SJCRH30 (cell line): ENCODE data around the gene MPPE1. TPM values are rescaled to one million over a fixed set of nuclear protein-coding genes. Genes with fewer than 3 reads are reported as not detected.
A peak's percentile ranks its signal among the peaks of the same experiment; 100 is the strongest.
"Not testable (repeated sequence)": the region's sequence is repeated elsewhere in the genome, so short reads cannot be mapped to it uniquely, and the experiment has no call there.

ENCODE experiments used
- DNase-seq, 2 experiments: peaks; one replicate each; pipeline ENCODE4 v3.0.0-alpha.2; 2015 to 2020
- H3K27ac ChIP-seq: fragments of 250-450 bp; sonication (Bioruptor Pico); 2 replicates; pipeline ENCODE4 v1.5.1; 2020; ENCODE audit warnings: mild to moderate bottlenecking, moderate library complexity
- H3K27me3 ChIP-seq: fragments of 250-450 bp; sonication (Bioruptor Pico); 2 replicates; pipeline ENCODE4 v1.5.1; 2020; ENCODE audit warnings: mild to moderate bottlenecking, moderate library complexity
- H3K36me3 ChIP-seq: fragments of 250-450 bp; sonication (Bioruptor Pico); 2 replicates; pipeline ENCODE4 v1.5.1; 2020; ENCODE audit warnings: mild to moderate bottlenecking, moderate library complexity
- H3K4me1 ChIP-seq: fragments of 250-450 bp; sonication (Bioruptor Pico); 2 replicates; pipeline ENCODE4 v1.5.1; 2020; ENCODE audit warnings: mild to moderate bottlenecking, moderate library complexity
- H3K4me3 ChIP-seq: fragments of 250-450 bp; sonication (Bioruptor Pico); 2 replicates; pipeline ENCODE4 v1.5.1; 2020; ENCODE audit warnings: mild to moderate bottlenecking, moderate library complexity
- H3K9me3 ChIP-seq: fragments of 250-450 bp; sonication (Bioruptor Pico); replicated peaks from 2 replicates; pipeline ENCODE4 v1.5.1; 2020; ENCODE audit warnings: mild to moderate bottlenecking, moderate library complexity
- total RNA-seq: library from RNA; depleted of rRNA; stranded (reverse); fragments of >200 nt; shearing (Covaris generic); gene quantifications from 2 replicates; pipeline ENCODE4 v1.2.3, GENCODE V29; 2014

Gene MPPE1
- total RNA-seq, 1 experiment from 2014 or later, result 14.7 TPM

- no peak overlapping the region for H3K4me3 ChIP-seq
- H3K4me1 ChIP-seq, result peaks cover 21% of the 10 kb centered on the region
- no peaks in the 10 kb centered on the region for H3K27me3 ChIP-seq
- H3K27ac ChIP-seq, result peak overlapping the region; percentile 46
- no peak for DNase-seq
- no peaks in the 10 kb centered on the region for H3K36me3 ChIP-seq
- no peaks in the 10 kb centered on the region for H3K9me3 ChIP-seq
Measured at GRCh38 chr18:11860594-11861450, 47.3 kb downstream of the MPPE1 start.

- peak; percentile 37 to 56 for DNase-seq
- Histone ChIP-seq H3K36me3 (no peaks in the 10 kb centered on the region), H3K4me1 (peaks cover 21% of the 10 kb centered on the region), H3K9me3 (no peaks in the 10 kb centered on the region), H3K4me3 (no peak overlapping the region), H3K27ac (peak overlapping the region; percentile 46), H3K27me3 (no peaks in the 10 kb centered on the region)
Measured at GRCh38 chr18:11859903-11860407, 48.2 kb downstream of the MPPE1 start.

GRCh38 chr18:11859282-11859830 is 48.8 kb downstream of the MPPE1 start:
- H3K27me3 ChIP-seq, result no peaks in the 10 kb centered on the region
- no peak overlapping the region for H3K4me3 ChIP-seq
- no peaks in the 10 kb centered on the region for H3K9me3 ChIP-seq
- H3K27ac ChIP-seq, result peak overlapping the region; percentile 46
- H3K36me3 ChIP-seq, result no peaks in the 10 kb centered on the region
- no peak for DNase-seq
- peaks cover 21% of the 10 kb centered on the region for H3K4me1 ChIP-seq

- DNase-seq, result peak; percentile 65 to 78
- peaks cover 27% of the 10 kb centered on the region for H3K4me1 ChIP-seq
- H3K27ac ChIP-seq, result peak overlapping the region; percentile 78
- H3K4me3 ChIP-seq, result peak overlapping the region; percentile 49
- no peaks in the 10 kb centered on the region for H3K36me3 ChIP-seq
- H3K27me3 ChIP-seq, result no peaks in the 10 kb centered on the region
- H3K9me3 ChIP-seq, result no peaks in the 10 kb centered on the region
Measured at GRCh38 chr18:11857177-11857887, 50.8 kb downstream of the MPPE1 start.

- not testable (repeated sequence) for H3K9me3 ChIP-seq, H3K27ac ChIP-seq, H3K27me3 ChIP-seq, H3K4me3 ChIP-seq, DNase-seq, H3K36me3 ChIP-seq
- peaks cover 17% of the 10 kb centered on the region for H3K4me1 ChIP-seq
Measured at GRCh38 chr18:11854554-11854953, 53.6 kb downstream of the MPPE1 start.

- peaks cover 9% of the 10 kb centered on the region for H3K4me1 ChIP-seq
- no peaks in the 10 kb centered on the region for H3K9me3 ChIP-seq
- DNase-seq, result peak in 1 of 2 experiments; percentile 26
- H3K27ac ChIP-seq, result peak overlapping the region; percentile 77
- H3K36me3 ChIP-seq, result no peaks in the 10 kb centered on the region
- peak overlapping the region; percentile 70 for H3K4me3 ChIP-seq
- no peaks in the 10 kb centered on the region for H3K27me3 ChIP-seq
Measured at GRCh38 chr18:11851806-11852337, 56.2 kb downstream of the MPPE1 start.

- no peaks in the 10 kb centered on the region for H3K9me3 ChIP-seq
- H3K27ac ChIP-seq, result peak within 1 kb of the TSS; percentile 77
- peak; percentile 92 for DNase-seq
- H3K27me3 ChIP-seq, result no peaks in the 10 kb centered on the region
- peak within 1 kb of the TSS; percentile 70 for H3K4me3 ChIP-seq
- no peaks in the 10 kb centered on the region for H3K36me3 ChIP-seq
- peaks cover 9% of the 10 kb centered on the region for H3K4me1 ChIP-seq
Measured at GRCh38 chr18:11851146-11851805, 56.8 kb downstream of the MPPE1 start, which contains the start of gene CHMP1B. CHMP1B (plus strand) TSS chr18:11851413; CDS start chr18:11851512, 99 bp downstream.

DNA sequence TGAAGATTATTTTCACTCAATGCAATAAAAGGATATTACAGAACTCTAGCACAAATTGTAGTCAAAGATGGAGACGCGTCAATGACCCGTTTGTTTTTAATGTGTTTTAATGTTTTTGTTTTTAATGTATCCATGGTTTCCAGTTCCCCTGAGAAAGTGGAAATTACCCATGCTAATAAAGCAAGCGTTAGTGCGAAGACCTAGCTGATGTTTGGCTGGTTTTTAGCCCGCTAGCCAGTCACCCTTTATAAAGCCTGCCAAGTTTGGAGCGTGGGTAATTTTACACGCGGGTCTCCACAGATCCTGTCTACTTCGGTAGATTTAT is 57.3 kb downstream of the MPPE1 start:
- H3K4me3 ChIP-seq, result peak overlapping the region; percentile 70
- H3K9me3 ChIP-seq, result no peaks in the 10 kb centered on the region
- peak overlapping the region; percentile 77 for H3K27ac ChIP-seq
- peaks cover 9% of the 10 kb centered on the region for H3K4me1 ChIP-seq
- no peaks in the 10 kb centered on the region for H3K36me3 ChIP-seq
- no peak for DNase-seq
- no peaks in the 10 kb centered on the region for H3K27me3 ChIP-seq

GRCh38 chr18:11849841-11850634 is 58.1 kb downstream of the MPPE1 start:
- Histone ChIP-seq H3K36me3 (no peaks in the 10 kb centered on the region), H3K4me1 (peaks cover 9% of the 10 kb centered on the region), H3K4me3 (peak overlapping the region; percentile 70), H3K27ac (peak overlapping the region; percentile 77), H3K27me3 (no peaks in the 10 kb centered on the region), H3K9me3 (no peaks in the 10 kb centered on the region)
- peak; percentile 75 to 83 for DNase-seq

- Histone ChIP-seq H3K4me3 (peak overlapping the region; percentile 70), H3K9me3 (no peaks in the 10 kb centered on the region), H3K36me3 (no peaks in the 10 kb centered on the region)
Measured at GRCh38 chr18:11849279-11849678, 58.8 kb downstream of the MPPE1 start.

GRCh38 chr18:11847811-11848210 is 60.3 kb downstream of the MPPE1 start:
- H3K27ac ChIP-seq, result no peak overlapping the region
- peaks cover 7% of the 10 kb centered on the region for H3K4me1 ChIP-seq
- no peak overlapping the region for H3K4me3 ChIP-seq
- no peaks in the 10 kb centered on the region for H3K9me3 ChIP-seq
- H3K27me3 ChIP-seq, result no peaks in the 10 kb centered on the region
- no peak for DNase-seq
- no peaks in the 10 kb centered on the region for H3K36me3 ChIP-seq

More at GRCh38 chr18:11849279-11849678, 58.8 kb downstream of the MPPE1 start:
- Histone ChIP-seq H3K4me1 (peaks cover 9% of the 10 kb centered on the region), H3K27ac (peak overlapping the region; percentile 77), H3K27me3 (no peaks in the 10 kb centered on the region)
- no peak for DNase-seq

- Histone ChIP-seq H3K36me3 (no peaks in the 10 kb centered on the region), H3K9me3 (no peaks in the 10 kb centered on the region), H3K27me3 (no peaks in the 10 kb centered on the region), H3K4me1 (peaks cover 9% of the 10 kb centered on the region), H3K27ac (no peak overlapping the region), H3K4me3 (no peak overlapping the region)
- no peak for DNase-seq
Measured at GRCh38 chr18:11845654-11846053, 62.5 kb downstream of the MPPE1 start.

DNA sequence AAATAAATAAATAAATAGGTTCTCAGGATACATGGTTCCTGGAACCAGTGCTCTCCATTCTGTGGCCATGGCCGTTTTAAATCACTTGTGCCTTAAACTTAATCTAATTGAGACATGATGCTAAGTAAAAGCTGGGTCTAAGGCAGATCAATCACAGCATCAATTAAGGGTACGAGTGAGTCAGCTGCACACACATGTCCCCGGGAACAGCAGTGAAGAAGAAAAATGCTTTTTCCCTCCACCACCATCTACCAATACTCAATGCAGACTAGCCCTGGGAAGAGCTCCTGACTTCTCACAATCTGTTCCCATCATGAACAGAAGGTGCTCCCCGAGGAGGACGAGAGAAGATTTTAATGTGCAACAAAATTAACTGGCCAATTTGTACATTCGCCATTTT is 63.7 kb downstream of the MPPE1 start:
- H3K4me1 ChIP-seq, result peaks cover 9% of the 10 kb centered on the region
- H3K9me3 ChIP-seq, result no peaks in the 10 kb centered on the region
- no peaks in the 10 kb centered on the region for H3K36me3 ChIP-seq
- no peak overlapping the region for H3K27ac ChIP-seq
- H3K27me3 ChIP-seq, result no peaks in the 10 kb centered on the region
- DNase-seq, result no peak
- H3K4me3 ChIP-seq, result no peak overlapping the region

DNA sequence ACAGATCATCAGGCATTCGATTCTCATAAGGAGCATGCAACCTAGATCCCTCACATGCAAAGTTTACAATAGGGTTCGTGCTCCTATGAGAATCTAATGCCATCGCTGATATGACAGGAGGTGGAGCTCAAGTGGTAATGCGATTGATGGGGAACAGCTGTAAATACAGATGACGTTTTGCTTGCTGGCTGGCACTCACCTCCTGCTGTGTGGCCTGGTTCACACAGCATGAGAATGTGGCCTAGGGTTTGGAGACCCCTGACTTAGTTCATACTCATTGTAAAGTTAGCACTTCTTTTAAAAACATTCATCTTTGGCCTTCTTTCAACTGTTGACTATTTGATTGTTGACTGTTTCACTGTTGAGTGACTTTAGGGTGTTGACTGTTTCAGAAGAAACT is 65.6 kb downstream of the MPPE1 start:
- no peaks in the 10 kb centered on the region for H3K27me3 ChIP-seq
- no peaks in the 10 kb centered on the region for H3K36me3 ChIP-seq
- peak; percentile 81 to 92 for DNase-seq
- peaks cover 5% of the 10 kb centered on the region for H3K4me1 ChIP-seq
- H3K4me3 ChIP-seq, result no peak overlapping the region
- no peaks in the 10 kb centered on the region for H3K9me3 ChIP-seq
- peak overlapping the region; percentile 78 for H3K27ac ChIP-seq
